ENCODE results near the gene DNAH10.
"Not testable (repeated sequence)": the region's sequence is repeated elsewhere in the genome, so short reads cannot be mapped to it uniquely, and the experiment has no call there.

The DNAH10 gene

DNA sequence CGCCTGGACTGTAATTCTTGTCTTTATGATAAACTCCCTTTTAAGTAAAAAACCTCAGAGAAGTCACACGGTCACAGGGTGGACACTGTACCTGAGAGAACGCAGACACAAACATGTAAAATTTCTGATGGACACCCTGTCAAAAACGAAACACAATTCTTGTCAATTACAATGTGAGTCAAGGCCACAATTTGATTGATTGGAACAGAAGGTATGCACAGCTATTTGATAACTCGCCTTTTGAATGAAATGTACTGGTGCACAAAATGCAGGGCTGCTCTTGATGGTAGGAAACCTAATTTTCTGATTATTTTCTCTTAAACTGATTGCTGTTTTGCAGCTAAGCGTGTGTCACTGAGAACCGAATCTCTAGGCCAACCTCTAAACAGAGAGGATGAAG, 9.2 kb downstream of the DNAH10 start:
- TF ChIP-seq, protein P1, sequence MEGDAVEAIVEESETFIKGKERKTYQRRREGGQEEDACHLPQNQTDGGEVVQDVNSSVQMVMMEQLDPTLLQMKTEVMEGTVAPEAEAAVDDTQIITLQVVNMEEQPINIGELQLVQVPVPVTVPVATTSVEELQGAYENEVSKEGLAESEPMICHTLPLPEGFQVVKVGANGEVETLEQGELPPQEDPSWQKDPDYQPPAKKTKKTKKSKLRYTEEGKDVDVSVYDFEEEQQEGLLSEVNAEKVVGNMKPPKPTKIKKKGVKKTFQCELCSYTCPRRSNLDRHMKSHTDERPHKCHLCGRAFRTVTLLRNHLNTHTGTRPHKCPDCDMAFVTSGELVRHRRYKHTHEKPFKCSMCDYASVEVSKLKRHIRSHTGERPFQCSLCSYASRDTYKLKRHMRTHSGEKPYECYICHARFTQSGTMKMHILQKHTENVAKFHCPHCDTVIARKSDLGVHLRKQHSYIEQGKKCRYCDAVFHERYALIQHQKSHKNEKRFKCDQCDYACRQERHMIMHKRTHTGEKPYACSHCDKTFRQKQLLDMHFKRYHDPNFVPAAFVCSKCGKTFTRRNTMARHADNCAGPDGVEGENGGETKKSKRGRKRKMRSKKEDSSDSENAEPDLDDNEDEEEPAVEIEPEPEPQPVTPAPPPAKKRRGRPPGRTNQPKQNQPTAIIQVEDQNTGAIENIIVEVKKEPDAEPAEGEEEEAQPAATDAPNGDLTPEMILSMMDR (IDR thresholded peaks at IDR 0.05; ENCODE audit: borderline replicate concordance, insufficient read depth, low read depth, low read length) = no peak
- H3K4me3 ChIP-seq (ENCODE audit: low read depth, low read length) = no peak overlapping the region

DNA sequence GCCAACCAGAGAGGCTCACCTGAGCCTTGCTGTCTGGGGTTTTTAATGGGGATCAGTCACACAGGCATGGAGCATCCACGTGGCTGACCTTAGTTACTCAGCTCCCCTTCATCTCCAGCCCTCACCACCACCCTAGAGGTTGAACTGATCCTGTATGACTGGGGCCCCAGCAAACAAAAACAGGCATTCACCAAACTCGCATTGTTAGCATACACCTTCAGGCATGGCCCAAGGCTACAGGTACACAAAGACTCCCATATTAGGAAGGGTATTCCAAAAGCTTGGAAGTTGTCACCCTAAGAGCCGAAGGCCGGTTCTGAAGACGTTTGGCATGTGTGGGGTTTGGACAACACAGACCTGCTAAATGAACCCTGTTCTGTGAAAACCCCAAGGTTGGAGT, 10.0 kb downstream of the DNAH10 start:
- no peak overlapping the region for H3K4me3 ChIP-seq (ENCODE audit: low read depth, low read length)
- TF ChIP-seq, protein P1 (IDR thresholded peaks at IDR 0.05; ENCODE audit: borderline replicate concordance, insufficient read depth, low read depth, low read length) = no peak

DNA sequence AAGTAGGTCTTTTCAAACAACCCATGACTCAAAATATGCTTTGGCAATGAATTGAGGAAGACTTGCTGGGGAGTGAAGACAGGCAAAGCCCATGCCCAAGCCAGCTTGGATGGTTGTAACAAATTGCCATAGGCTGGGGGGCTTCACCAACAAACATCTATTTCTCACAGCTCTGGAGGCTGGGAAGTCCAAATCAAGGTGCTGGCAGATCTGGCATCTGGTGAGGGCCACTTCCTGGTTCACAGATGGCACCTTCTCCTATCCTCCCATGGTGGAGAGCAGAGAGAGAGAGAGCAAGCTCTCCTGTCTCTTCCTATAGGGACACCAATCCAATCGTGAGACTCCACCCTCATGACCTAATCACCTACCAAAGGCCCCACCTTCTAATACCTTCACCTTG, 11.3 kb downstream of the DNAH10 start:
- TF ChIP-seq, protein P1 (IDR thresholded peaks at IDR 0.05; ENCODE audit: borderline replicate concordance, insufficient read depth, low read depth, low read length) = no peak
- H3K4me3 ChIP-seq (ENCODE audit: low read depth, low read length) = no peak overlapping the region

DNA sequence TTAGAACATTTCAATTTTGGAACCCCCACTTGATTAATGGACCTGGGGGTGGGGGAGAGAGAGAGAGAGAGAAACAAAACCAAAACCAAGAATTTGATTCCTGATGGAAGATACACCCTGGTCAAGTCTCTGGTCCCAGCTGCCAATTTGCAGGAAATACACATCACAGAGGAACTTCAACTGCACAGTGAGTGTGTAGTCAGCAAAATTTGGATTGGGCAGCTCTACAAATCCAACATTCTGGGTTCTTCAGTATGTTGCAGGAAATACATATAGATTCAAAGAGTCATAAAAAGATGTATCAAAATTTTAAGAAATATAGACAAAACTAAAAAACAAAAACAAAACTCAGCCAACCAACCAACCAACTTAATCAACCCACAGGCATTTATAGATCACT, 17.4 kb downstream of the DNAH10 start:
- no peak overlapping the region for H3K4me3 ChIP-seq (ENCODE audit: low read depth, low read length)
- TF ChIP-seq, protein P1 (IDR thresholded peaks at IDR 0.05; ENCODE audit: borderline replicate concordance, insufficient read depth, low read depth, low read length) = no peak

DNA sequence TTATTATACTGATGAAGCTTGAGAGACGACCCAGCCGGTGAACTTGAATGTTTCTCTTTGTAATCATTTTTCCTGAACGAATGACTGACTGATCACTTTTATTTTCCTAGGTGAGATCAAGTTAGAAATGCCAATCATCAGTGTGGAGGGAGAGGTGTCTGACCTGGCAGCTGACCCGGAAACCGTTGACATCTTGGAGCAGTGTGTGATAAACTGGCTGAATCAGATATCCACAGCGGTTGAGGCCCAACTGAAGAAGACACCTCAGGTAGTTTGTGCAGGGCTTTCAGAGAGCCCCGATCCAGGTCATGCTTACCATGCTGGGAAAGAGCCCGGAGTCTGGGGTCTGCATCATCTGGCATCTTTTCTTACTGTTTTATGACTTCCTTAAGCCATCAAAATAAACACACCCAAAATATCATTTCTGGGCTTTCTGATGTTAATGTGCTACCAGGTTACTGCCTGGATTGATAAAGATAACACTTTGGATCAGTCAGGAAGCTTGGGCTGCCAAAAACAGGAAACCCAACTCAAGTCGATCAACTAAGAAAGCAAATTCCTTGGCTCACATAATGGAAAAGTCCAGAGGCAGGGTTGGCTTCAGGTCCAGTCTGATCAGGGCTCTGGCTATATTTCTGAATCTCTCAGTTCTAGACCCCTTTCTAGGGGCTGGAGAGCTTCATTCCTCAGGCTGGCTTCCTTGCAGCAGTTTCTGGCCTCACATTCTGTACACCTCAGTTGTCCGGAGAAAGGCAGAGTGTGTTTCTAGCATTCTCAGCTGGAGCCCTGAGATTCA, 21.1 kb downstream of the DNAH10 start:
- H3K4me3 ChIP-seq (ENCODE audit: low read depth, low read length) = no peak overlapping the region
- TF ChIP-seq, protein P1 (IDR thresholded peaks at IDR 0.05; ENCODE audit: borderline replicate concordance, insufficient read depth, low read depth, low read length) = no peak

DNA sequence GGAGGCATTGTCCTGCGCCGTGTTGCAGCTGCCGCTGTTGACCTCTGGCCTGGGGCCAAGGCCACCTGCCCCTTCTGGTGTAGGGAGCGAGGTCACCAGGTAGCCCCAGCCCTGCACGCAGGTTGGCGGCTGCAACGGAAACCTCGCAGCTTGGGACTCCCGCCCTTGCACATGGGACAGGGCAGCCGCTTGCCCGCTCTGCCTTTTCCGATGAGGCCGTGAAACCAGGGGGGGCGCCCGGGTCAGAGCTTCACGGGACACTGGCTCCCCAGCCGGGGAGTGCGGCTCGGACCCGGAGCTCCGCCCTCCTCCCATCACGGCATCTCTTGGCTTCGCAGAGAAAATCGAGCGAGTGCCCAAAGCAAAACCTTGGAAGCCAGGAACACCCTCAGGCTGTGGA, 25.4 kb downstream of the DNAH10 start:
- no peak overlapping the region for H3K4me3 ChIP-seq (ENCODE audit: low read depth, low read length)

DNA sequence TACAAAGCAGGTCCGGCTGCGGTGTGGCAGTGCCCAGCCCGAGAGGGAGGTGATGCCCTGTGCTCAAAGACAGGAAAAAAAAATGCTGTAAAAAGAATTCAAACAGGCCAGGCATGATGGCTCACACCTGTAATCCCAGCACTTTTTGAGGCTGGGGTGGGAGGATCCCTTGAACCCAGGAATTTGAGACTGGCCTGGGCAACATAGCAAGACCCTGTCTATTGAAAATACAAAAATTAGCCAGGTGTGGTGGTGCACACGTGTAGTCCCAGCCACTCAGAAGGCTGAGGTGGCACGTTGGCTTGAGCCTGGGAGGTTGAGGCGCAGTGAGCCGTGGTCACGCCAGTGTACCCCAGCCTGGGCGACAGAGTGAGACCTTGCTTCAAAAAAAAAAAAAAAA, 26.4 kb downstream of the DNAH10 start:
- no peak overlapping the region for H3K4me3 ChIP-seq (ENCODE audit: low read depth, low read length)
- TF ChIP-seq, protein P1 (IDR thresholded peaks at IDR 0.05; ENCODE audit: borderline replicate concordance, insufficient read depth, low read depth, low read length) = no peak

More for the DNA sequence above, 25.4 kb downstream of the DNAH10 start:
- TF ChIP-seq, protein P1 (IDR thresholded peaks at IDR 0.05; ENCODE audit: borderline replicate concordance, insufficient read depth, low read depth, low read length) = no peak

DNA sequence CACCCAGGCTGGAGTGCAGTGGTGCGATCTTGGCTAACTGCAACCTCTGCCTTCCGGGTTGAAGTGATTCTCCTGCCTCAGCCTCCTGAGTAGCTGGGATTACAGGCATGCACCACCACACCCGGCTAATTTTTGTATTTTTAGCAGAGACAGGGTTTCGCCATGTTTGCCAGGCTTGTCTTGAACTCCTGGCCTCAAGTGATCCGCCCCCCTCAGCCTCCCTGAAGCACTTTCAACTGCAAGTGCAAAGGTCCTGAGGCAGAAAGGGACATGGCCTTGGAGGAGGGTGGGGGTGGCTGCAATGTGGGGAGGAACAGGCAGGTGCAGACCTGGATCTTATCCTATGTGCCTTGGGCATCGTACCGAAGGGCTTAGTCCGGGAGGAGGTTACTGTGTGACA, 27.3 kb downstream of the DNAH10 start:
- not testable (repeated sequence) for H3K4me3 ChIP-seq (ENCODE audit: low read depth, low read length)

Data from GM12875 (cell line).